Endothelial cell of umbilical vein (primary cell): ENCODE measurements around the gene SPTSSA. TPM values are rescaled to one million over a fixed set of nuclear protein-coding genes. Genes with fewer than 3 reads are reported as not detected.

Source experiments
- BruUV-seq: library from RNA; stranded (reverse); fragments of 400-500 nt; replicated peaks from 2 replicates; lab custom pipeline; 2021; lab: Mats Ljungman, UMichigan
- CTCF ChIA-PET: fragments of 300-600, 350-600 bp; sonication (Branson Sonifier 250); formaldehyde crosslinking; loops from one replicate; lab custom pipeline; 2021; ENCODE audit warnings: antibody characterized with exemption, inconsistent platforms; lab: Charles Lee
- POLR2A ChIA-PET: fragments of 300-600, 350-600 bp; sonication (Branson Sonifier 250); formaldehyde crosslinking; loops from one replicate; lab custom pipeline; 2021; ENCODE audit warnings: antibody characterized with exemption, inconsistent platforms; lab: Charles Lee
- DNase-seq: peaks from one replicate; pipeline ENCODE4 v3.0.0-alpha.2; 2011; ENCODE audit warnings: low read depth, low spot score
- FAIRE-seq: peaks from 2 replicates; lab custom pipeline; 2011; peaks lifted over from hg19 to GRCh38; lab: Jason Lieb, UNC
- H2AFZ ChIP-seq: 2 replicates; pipeline ENCODE4 v1.6.0; 2012; ENCODE audit warnings: low read depth, low read length, control low read depth, inconsistent platforms
- H3K27ac ChIP-seq: 2 replicates; pipeline ENCODE4 v1.5.1; 2011; ENCODE audit warnings: low read depth, mild to moderate bottlenecking, control low read depth, low read length, moderate library complexity; ENCODE audit not compliant: insufficient read depth
- H3K27me3 ChIP-seq, 2 experiments: 2 replicates each; pipeline versions ENCODE4 v1.6.0 to v1.6.1; 2011; ENCODE audit warnings: low read length in 2 of 2, mixed read lengths in 1 of 2; ENCODE audit not compliant: control insufficient read depth in 2 of 2, insufficient read depth in 2 of 2
- H3K36me3 ChIP-seq, 2 experiments: 2 replicates in 1 of 2; 3 replicates in 1 of 2; pipeline ENCODE4 v1.5.1; 2011; ENCODE audit warnings: low read length in 2 of 2, mild to moderate bottlenecking in 1 of 2, moderate library complexity in 1 of 2; ENCODE audit not compliant: control insufficient read depth in 2 of 2, insufficient read depth in 2 of 2; ENCODE audit errors: extremely low read depth in 1 of 2
- H3K4me1 ChIP-seq: 3 replicates; pipeline ENCODE4 v1.5.1; 2011; ENCODE audit warnings: mild to moderate bottlenecking, low read length; ENCODE audit not compliant: control insufficient read depth, insufficient read depth; ENCODE audit errors: extremely low read depth
- H3K4me2 ChIP-seq: 2 replicates; pipeline ENCODE4 v1.6.1; 2011; ENCODE audit warnings: low read length, control low read depth, mixed read lengths; ENCODE audit not compliant: insufficient read depth
- H3K4me3 ChIP-seq, 3 experiments: fragments of 200-600 bp in 1 of 3; sonication (generic), shearing (Covaris generic) in 1 of 3; replicated peaks in 1 of 3; 2 replicates each; pipeline ENCODE4 v1.5.1; 2011 to 2016; ENCODE audit warnings: control low read depth in 3 of 3, low read length in 3 of 3, mild to moderate bottlenecking in 2 of 3, inconsistent platforms in 1 of 3, low read depth in 1 of 3, moderate library complexity in 1 of 3; ENCODE audit not compliant: insufficient read depth in 1 of 3
- H3K79me2 ChIP-seq: 2 replicates; pipeline ENCODE4 v1.6.0; 2012; ENCODE audit warnings: low read length, inconsistent platforms; ENCODE audit not compliant: control insufficient read depth, insufficient read depth
- H3K9ac ChIP-seq: replicated peaks from 2 replicates; pipeline ENCODE3; 2011; ENCODE audit warnings: low read length, control low read depth; ENCODE audit not compliant: insufficient read depth; ENCODE audit errors: extremely low read depth
- H3K9me1 ChIP-seq: replicated peaks from 3 replicates; pipeline ENCODE4 v1.6.0; 2011; ENCODE audit warnings: mild to moderate bottlenecking, low read length; ENCODE audit not compliant: control insufficient read depth, insufficient read depth; ENCODE audit errors: extremely low read depth
- H3K9me3 ChIP-seq: replicated peaks from 2 replicates; pipeline ENCODE4 v1.5.1; 2012; ENCODE audit warnings: low read length, inconsistent platforms; ENCODE audit not compliant: control insufficient read depth, insufficient read depth
- H4K20me1 ChIP-seq: replicated peaks from 2 replicates; pipeline ENCODE3; 2011; ENCODE audit warnings: mild to moderate bottlenecking, low read length; ENCODE audit not compliant: control insufficient read depth, insufficient read depth; ENCODE audit errors: extremely low read depth
- EZH2 ChIP-seq: IDR thresholded peaks from 2 replicates; pipeline ENCODE4 v1.6.1; 2012; ENCODE audit warnings: borderline replicate concordance, low read depth, mild to moderate bottlenecking, moderate library complexity, low read length, inconsistent platforms; ENCODE audit not compliant: severe bottlenecking
- FOS ChIP-seq: IDR thresholded peaks from 2 replicates; pipeline ENCODE4 v1.6.1; 2011; ENCODE audit warnings: mild to moderate bottlenecking, low read length, moderate library complexity, borderline replicate concordance; ENCODE audit not compliant: insufficient read depth
- GATA2 ChIP-seq: IDR thresholded peaks from 2 replicates; pipeline ENCODE4 v1.7.0; 2011; ENCODE audit warnings: low read depth, mild to moderate bottlenecking, moderate library complexity, mixed read lengths, low read length; ENCODE audit not compliant: insufficient read length, insufficient read depth
- JUN ChIP-seq: IDR thresholded peaks from 2 replicates; pipeline ENCODE4 v1.6.1; 2011; ENCODE audit warnings: borderline replicate concordance, low read depth; ENCODE audit not compliant: insufficient read length, insufficient read depth
- MYC ChIP-seq: IDR thresholded peaks from one replicate; pipeline ENCODE4 v1.6.1; 2011; ENCODE audit warnings: mild to moderate bottlenecking, low read depth, low read length
- POLR2A ChIP-seq: IDR thresholded peaks from 2 replicates; pipeline ENCODE4 v1.6.1; 2012; ENCODE audit warnings: low read depth, mild to moderate bottlenecking, control low read depth, low read length
- POLR2AphosphoS5 ChIP-seq: IDR thresholded peaks from 2 replicates; pipeline ENCODE4 v1.6.1; 2012; ENCODE audit warnings: low read depth, mild to moderate bottlenecking, control low read depth, low read length, moderate library complexity; ENCODE audit not compliant: insufficient read depth
- dilution Hi-C: fragments of 300-500 bp; cut with MboI; formaldehyde crosslinking; loops from one replicate; pipeline ENCODE4 v1.15.0; 2019; ENCODE audit warnings: low sequenced_read_pairs; ENCODE audit not compliant: extremely low pct_ligation_motif_present
- intact Hi-C: fragments of 100-400 bp; cut with micrococcal nuclease; formaldehyde crosslinking; loops from one replicate; pipeline ENCODE4 v1.10.0; 2022
- polyA plus RNA-seq, 4 experiments: library from polyadenylated mRNA; depleted of rRNA in 3 of 4; stranded (reverse) in 3 of 4; unstranded in 1 of 4; fragments of >200 nt; gene quantifications; 2 replicates each; pipeline versions ENCODE4 v1.2.1 to v1.2.3, GENCODE V29; 2011 to 2012; ENCODE audit warnings: missing spikeins in 1 of 4
- total RNA-seq: library from RNA; stranded (reverse); gene quantifications from 2 replicates; pipeline ENCODE4 v1.2.3, GENCODE V29; 2021
- TF ChIP-seq, protein P1 (sequence below), 2 donors: IDR thresholded peaks; 1 replicate in 1 of 2; 2 replicates in 1 of 2; pipeline ENCODE4 v1.5.1; 2011; ENCODE audit warnings: low read length in 2 of 2, mild to moderate bottlenecking in 2 of 2, moderate library complexity in 2 of 2, control low read depth in 1 of 2, inconsistent platforms in 1 of 2, low read depth in 1 of 2; ENCODE audit not compliant: insufficient read depth in 1 of 2; ENCODE audit errors: extremely low read depth in 1 of 2
- TF ChIP-seq, protein P2 (sequence below): IDR thresholded peaks from 2 replicates; pipeline ENCODE4 v1.6.1; 2011; ENCODE audit not compliant: insufficient read depth, insufficient read length

SPTSSA gene
- total and polyA plus RNA-seq, 2 donors (not counting 3 experiments of a cell fraction or from before 2014, with no cell fraction given): 21.3 to 24.3 TPM

GRCh38 chr14:34463598-34463961, 1.5 kb upstream of the SPTSSA start:
- FAIRE-seq: no peak
- POLR2A ChIA-PET: no interaction called here

DNA sequence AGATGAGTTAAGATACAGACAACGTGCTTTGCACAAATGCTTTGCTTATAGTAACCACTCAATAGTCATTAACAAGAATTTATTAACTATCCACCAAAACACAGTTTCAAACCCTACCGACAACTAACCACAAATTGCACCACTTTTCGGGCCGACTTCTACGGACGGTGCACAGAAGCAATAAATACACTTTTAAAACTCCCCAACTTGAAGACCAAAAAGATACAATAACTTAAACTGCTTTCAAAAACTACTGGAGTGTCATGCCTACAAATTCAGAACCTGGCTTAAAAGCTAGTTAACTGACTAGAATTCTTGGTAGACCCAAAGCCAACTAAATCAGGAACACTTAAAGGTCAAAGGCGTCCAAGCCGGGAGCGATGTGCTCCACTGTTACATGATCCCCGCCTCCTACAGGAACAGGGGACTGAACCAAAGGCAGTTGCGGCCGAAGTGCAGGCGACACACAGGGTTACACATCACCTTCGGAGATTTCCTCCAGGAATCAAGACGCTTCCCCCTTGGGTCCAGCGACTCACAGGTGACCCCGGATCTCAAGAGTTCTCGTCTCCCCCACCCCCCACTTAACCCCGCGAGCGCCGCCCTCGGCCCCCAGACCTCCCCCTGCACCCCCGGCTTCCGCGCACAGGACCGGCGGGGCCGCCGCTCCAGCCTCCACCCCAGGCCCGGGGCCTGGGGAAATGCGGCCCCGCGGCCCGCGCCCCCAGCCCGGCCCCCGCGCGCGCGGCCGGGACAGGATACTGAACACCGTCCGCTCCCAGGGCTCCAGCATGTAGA, 507 bp downstream of the SPTSSA start:
- intact Hi-C loops (loop anchor here (1.0 to 5.0 kb wide), 2 partner anchors 36 to 76 kb away; partner anchors contain the start of gene EAPP), dilution Hi-C loops (no loop called here)
- TF ChIP-seq, protein P1, sequence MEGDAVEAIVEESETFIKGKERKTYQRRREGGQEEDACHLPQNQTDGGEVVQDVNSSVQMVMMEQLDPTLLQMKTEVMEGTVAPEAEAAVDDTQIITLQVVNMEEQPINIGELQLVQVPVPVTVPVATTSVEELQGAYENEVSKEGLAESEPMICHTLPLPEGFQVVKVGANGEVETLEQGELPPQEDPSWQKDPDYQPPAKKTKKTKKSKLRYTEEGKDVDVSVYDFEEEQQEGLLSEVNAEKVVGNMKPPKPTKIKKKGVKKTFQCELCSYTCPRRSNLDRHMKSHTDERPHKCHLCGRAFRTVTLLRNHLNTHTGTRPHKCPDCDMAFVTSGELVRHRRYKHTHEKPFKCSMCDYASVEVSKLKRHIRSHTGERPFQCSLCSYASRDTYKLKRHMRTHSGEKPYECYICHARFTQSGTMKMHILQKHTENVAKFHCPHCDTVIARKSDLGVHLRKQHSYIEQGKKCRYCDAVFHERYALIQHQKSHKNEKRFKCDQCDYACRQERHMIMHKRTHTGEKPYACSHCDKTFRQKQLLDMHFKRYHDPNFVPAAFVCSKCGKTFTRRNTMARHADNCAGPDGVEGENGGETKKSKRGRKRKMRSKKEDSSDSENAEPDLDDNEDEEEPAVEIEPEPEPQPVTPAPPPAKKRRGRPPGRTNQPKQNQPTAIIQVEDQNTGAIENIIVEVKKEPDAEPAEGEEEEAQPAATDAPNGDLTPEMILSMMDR (IDR thresholded peaks at IDR 0.05; ENCODE audit: extremely low read depth in 1 of 2, insufficient read depth in 1 of 2, low read depth in 1 of 2, low read length in 2 of 2): no peak
- TF ChIP-seq EZH2 (no peak), JUN (no peak), POLR2AphosphoS5 (no peak), MYC (no peak), GATA2 (no peak), FOS (no peak), POLR2A (no peak)
- TF ChIP-seq, protein P2, sequence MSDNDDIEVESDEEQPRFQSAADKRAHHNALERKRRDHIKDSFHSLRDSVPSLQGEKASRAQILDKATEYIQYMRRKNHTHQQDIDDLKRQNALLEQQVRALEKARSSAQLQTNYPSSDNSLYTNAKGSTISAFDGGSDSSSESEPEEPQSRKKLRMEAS: no peak
- Histone ChIP-seq H3K9ac (peak overlapping the region; percentile 80), H3K4me2 (peak overlapping the region; percentile 99), H3K4me1 (peaks cover 26% of the 10 kb centered on the region), H2AFZ (peak overlapping the region; percentile 62), H3K9me3 (no peaks in the 10 kb centered on the region), H3K9me1 (no peaks in the 10 kb centered on the region), H4K20me1 (no peaks in the 10 kb centered on the region), H3K27me3 (no peaks in the 10 kb centered on the region), H3K4me3 (peak overlapping the region; percentile 66 to 97 (median 88)), H3K36me3 (no peaks in the 10 kb centered on the region), H3K27ac (peak overlapping the region; percentile 54), H3K79me2 (peaks cover 41% of the 10 kb centered on the region)
- BruUV-seq: no TSS peak
- peak; percentile 58 for DNase-seq
- ChIA-PET POLR2A (interaction anchor here (0.6 to 1.2 kb wide), 3 partner anchors 10 to 1100 kb away, joined by 3 to 4 read pairs (median 4); no protein-coding TSS in a partner anchor), CTCF (interaction anchor here (1.0 to 1.5 kb wide), 5 partner anchors 9 to 139 kb away, joined by 3 to 4 read pairs (median 4); no protein-coding TSS in a partner anchor)
- no peak for FAIRE-seq

More at GRCh38 chr14:34463598-34463961, 1.5 kb upstream of the SPTSSA start:
- Histone ChIP-seq H3K4me1 (peaks cover 26% of the 10 kb centered on the region), H3K9me1 (no peaks in the 10 kb centered on the region), H3K27me3 (no peaks in the 10 kb centered on the region), H3K79me2 (peaks cover 30% of the 10 kb centered on the region), H3K9me3 (no peaks in the 10 kb centered on the region), H3K4me2 (no peak overlapping the region), H4K20me1 (no peaks in the 10 kb centered on the region), H3K4me3 (no peak overlapping the region), H3K27ac (no peak overlapping the region), H2AFZ (no peak overlapping the region), H3K9ac (no peak overlapping the region), H3K36me3 (no peaks in the 10 kb centered on the region)
- BruUV-seq: no TSS peak
- TF ChIP-seq POLR2AphosphoS5: no peak
- CTCF ChIA-PET: interaction anchor here (1.3 kb wide), 1 partner anchor 76 kb away, joined by 3 read pairs; no protein-coding TSS in a partner anchor
- intact Hi-C loops (loop anchor here (5.0 kb wide), 1 partner anchor 74 kb away; the partner anchor contains the start of gene EAPP), dilution Hi-C loops (no loop called here)
- DNase-seq: no peak
